B cell (primary cell): ENCODE results near the gene STXBP5L.

ENCODE experiments used
- EZH2 ChIP-seq: IDR thresholded peaks from 2 replicates; pipeline ENCODE4 v1.6.1; 2012; ENCODE audit warnings: borderline replicate concordance, low read depth, mild to moderate bottlenecking, moderate library complexity, low read length; ENCODE audit not compliant: insufficient read depth, poor library complexity, severe bottlenecking
- TF ChIP-seq, protein P1 (sequence below): fragments of 200-600 bp; IDR thresholded peaks from one replicate; pipeline ENCODE4 v1.8.0; 2022; ENCODE audit warnings: antibody characterized with exemption, mild to moderate bottlenecking

DNA sequence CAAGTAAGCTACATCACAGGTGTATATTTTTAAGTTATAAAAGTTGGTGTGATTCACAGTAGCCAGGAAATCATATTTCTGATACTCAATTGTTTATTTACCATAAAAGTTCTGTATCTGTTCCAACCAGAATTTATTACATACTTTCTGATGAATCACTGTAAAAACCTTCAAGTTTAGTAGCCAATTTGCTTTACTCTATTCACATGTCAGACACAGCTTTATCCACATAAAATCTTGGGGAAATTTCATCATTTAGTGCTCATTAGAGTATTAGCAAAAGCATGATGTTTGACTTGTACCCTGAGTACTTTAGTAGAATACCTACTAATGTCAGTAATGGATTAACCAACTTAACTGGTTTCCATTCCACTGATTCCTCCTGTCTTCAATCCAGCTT lies 388.0 kb downstream of the STXBP5L start:
- TF ChIP-seq, protein P1, sequence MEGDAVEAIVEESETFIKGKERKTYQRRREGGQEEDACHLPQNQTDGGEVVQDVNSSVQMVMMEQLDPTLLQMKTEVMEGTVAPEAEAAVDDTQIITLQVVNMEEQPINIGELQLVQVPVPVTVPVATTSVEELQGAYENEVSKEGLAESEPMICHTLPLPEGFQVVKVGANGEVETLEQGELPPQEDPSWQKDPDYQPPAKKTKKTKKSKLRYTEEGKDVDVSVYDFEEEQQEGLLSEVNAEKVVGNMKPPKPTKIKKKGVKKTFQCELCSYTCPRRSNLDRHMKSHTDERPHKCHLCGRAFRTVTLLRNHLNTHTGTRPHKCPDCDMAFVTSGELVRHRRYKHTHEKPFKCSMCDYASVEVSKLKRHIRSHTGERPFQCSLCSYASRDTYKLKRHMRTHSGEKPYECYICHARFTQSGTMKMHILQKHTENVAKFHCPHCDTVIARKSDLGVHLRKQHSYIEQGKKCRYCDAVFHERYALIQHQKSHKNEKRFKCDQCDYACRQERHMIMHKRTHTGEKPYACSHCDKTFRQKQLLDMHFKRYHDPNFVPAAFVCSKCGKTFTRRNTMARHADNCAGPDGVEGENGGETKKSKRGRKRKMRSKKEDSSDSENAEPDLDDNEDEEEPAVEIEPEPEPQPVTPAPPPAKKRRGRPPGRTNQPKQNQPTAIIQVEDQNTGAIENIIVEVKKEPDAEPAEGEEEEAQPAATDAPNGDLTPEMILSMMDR = no peak
- no peak for TF ChIP-seq EZH2
